ENCODE data around the gene ABCA8.

ABCA8 gene

GRCh38 chr17:68886401-68886800 is 68.8 kb downstream of the ABCA8 start:
- no peaks in the 10 kb centered on the region for H3K36me3 ChIP-seq (ENCODE audit: control insufficient read depth, insufficient read depth, low read length)
- no peaks in the 10 kb centered on the region for H3K4me1 ChIP-seq (ENCODE audit: control insufficient read depth, insufficient read depth, low read length)
- H3K4me3 ChIP-seq (ENCODE audit: low read length): no peak overlapping the region
- no peak overlapping the region for H3K27ac ChIP-seq (ENCODE audit: low read depth, low read length)
- H3K9ac ChIP-seq (ENCODE audit: low read length): no peak overlapping the region
- H3K27me3 ChIP-seq (ENCODE audit: control insufficient read depth, insufficient read depth, low read length): no peaks in the 10 kb centered on the region

- no peak overlapping the region for H3K4me3 ChIP-seq (ENCODE audit: low read length)
- no peaks in the 10 kb centered on the region for H3K27me3 ChIP-seq (ENCODE audit: control insufficient read depth, insufficient read depth, low read length)
- H3K27ac ChIP-seq (ENCODE audit: low read depth, low read length): no peak overlapping the region
- no peaks in the 10 kb centered on the region for H3K4me1 ChIP-seq (ENCODE audit: control insufficient read depth, insufficient read depth, low read length)
- no peaks in the 10 kb centered on the region for H3K36me3 ChIP-seq (ENCODE audit: control insufficient read depth, insufficient read depth, low read length)
- no peak overlapping the region for H3K9ac ChIP-seq (ENCODE audit: low read length)
These were observed 70.3 kb downstream of the ABCA8 start for GRCh38 chr17:68884888-68885287.

GRCh38 chr17:68878226-68878885 is 76.8 kb downstream of the ABCA8 start:
- Histone ChIP-seq H3K36me3 (ENCODE audit: control insufficient read depth, insufficient read depth, low read length) (no peaks in the 10 kb centered on the region), H3K4me1 (ENCODE audit: control insufficient read depth, insufficient read depth, low read length) (no peaks in the 10 kb centered on the region), H3K4me3 (ENCODE audit: low read length) (no peak overlapping the region), H3K27me3 (ENCODE audit: control insufficient read depth, insufficient read depth, low read length) (no peaks in the 10 kb centered on the region), H3K27ac (ENCODE audit: low read depth, low read length) (no peak overlapping the region), H3K9ac (ENCODE audit: low read length) (no peak overlapping the region)

- Histone ChIP-seq H3K36me3 (ENCODE audit: control insufficient read depth, insufficient read depth, low read length) (no peaks in the 10 kb centered on the region), H3K27me3 (ENCODE audit: control insufficient read depth, insufficient read depth, low read length) (no peaks in the 10 kb centered on the region), H3K4me3 (ENCODE audit: low read length) (no peak overlapping the region), H3K9ac (ENCODE audit: low read length) (no peak overlapping the region), H3K27ac (ENCODE audit: low read depth, low read length) (no peak overlapping the region), H3K4me1 (ENCODE audit: control insufficient read depth, insufficient read depth, low read length) (no peaks in the 10 kb centered on the region)
These were observed 83.7 kb downstream of the ABCA8 start for GRCh38 chr17:68871447-68871846.

GRCh38 chr17:68870976-68871375 is 84.2 kb downstream of the ABCA8 start:
- no peaks in the 10 kb centered on the region for H3K27me3 ChIP-seq (ENCODE audit: control insufficient read depth, insufficient read depth, low read length)
- H3K27ac ChIP-seq (ENCODE audit: low read depth, low read length): no peak overlapping the region
- no peak overlapping the region for H3K4me3 ChIP-seq (ENCODE audit: low read length)
- no peaks in the 10 kb centered on the region for H3K36me3 ChIP-seq (ENCODE audit: control insufficient read depth, insufficient read depth, low read length)
- H3K9ac ChIP-seq (ENCODE audit: low read length): no peak overlapping the region
- H3K4me1 ChIP-seq (ENCODE audit: control insufficient read depth, insufficient read depth, low read length): no peaks in the 10 kb centered on the region

- H3K4me3 ChIP-seq (ENCODE audit: low read length): no peak overlapping the region
- H3K4me1 ChIP-seq (ENCODE audit: control insufficient read depth, insufficient read depth, low read length): no peaks in the 10 kb centered on the region
These were observed 84.9 kb downstream of the ABCA8 start for GRCh38 chr17:68870161-68870826.

GRCh38 chr17:68868708-68869107 is 86.5 kb downstream of the ABCA8 start:
- Histone ChIP-seq H3K36me3 (ENCODE audit: control insufficient read depth, insufficient read depth, low read length) (no peaks in the 10 kb centered on the region), H3K27ac (ENCODE audit: low read depth, low read length) (no peak overlapping the region)

More at GRCh38 chr17:68870161-68870826, 84.9 kb downstream of the ABCA8 start:
- Histone ChIP-seq H3K27ac (ENCODE audit: low read depth, low read length) (no peak overlapping the region), H3K27me3 (ENCODE audit: control insufficient read depth, insufficient read depth, low read length) (no peaks in the 10 kb centered on the region), H3K36me3 (ENCODE audit: control insufficient read depth, insufficient read depth, low read length) (no peaks in the 10 kb centered on the region), H3K9ac (ENCODE audit: low read length) (no peak overlapping the region)

GRCh38 chr17:68867759-68868516 is 87.3 kb downstream of the ABCA8 start:
- H3K27ac ChIP-seq (ENCODE audit: low read depth, low read length): no peak overlapping the region
- no peaks in the 10 kb centered on the region for H3K36me3 ChIP-seq (ENCODE audit: control insufficient read depth, insufficient read depth, low read length)
- H3K4me3 ChIP-seq (ENCODE audit: low read length): no peak overlapping the region
- no peaks in the 10 kb centered on the region for H3K4me1 ChIP-seq (ENCODE audit: control insufficient read depth, insufficient read depth, low read length)
- H3K9ac ChIP-seq (ENCODE audit: low read length): no peak overlapping the region
- H3K27me3 ChIP-seq (ENCODE audit: control insufficient read depth, insufficient read depth, low read length): no peaks in the 10 kb centered on the region

More at GRCh38 chr17:68868708-68869107, 86.5 kb downstream of the ABCA8 start:
- no peaks in the 10 kb centered on the region for H3K27me3 ChIP-seq (ENCODE audit: control insufficient read depth, insufficient read depth, low read length)
- no peak overlapping the region for H3K4me3 ChIP-seq (ENCODE audit: low read length)
- no peak overlapping the region for H3K9ac ChIP-seq (ENCODE audit: low read length)
- H3K4me1 ChIP-seq (ENCODE audit: control insufficient read depth, insufficient read depth, low read length): no peaks in the 10 kb centered on the region

- H3K27ac ChIP-seq (ENCODE audit: low read depth, low read length): no peak overlapping the region
- no peak overlapping the region for H3K9ac ChIP-seq (ENCODE audit: low read length)
- H3K4me3 ChIP-seq (ENCODE audit: low read length): no peak overlapping the region
- no peaks in the 10 kb centered on the region for H3K27me3 ChIP-seq (ENCODE audit: control insufficient read depth, insufficient read depth, low read length)
- no peaks in the 10 kb centered on the region for H3K4me1 ChIP-seq (ENCODE audit: control insufficient read depth, insufficient read depth, low read length)
- no peaks in the 10 kb centered on the region for H3K36me3 ChIP-seq (ENCODE audit: control insufficient read depth, insufficient read depth, low read length)
These were observed 89.6 kb downstream of the ABCA8 start for GRCh38 chr17:68865584-68865983.

- no peaks in the 10 kb centered on the region for H3K27me3 ChIP-seq (ENCODE audit: control insufficient read depth, insufficient read depth, low read length)
- H3K4me3 ChIP-seq (ENCODE audit: low read length): no peak overlapping the region
- no peak overlapping the region for H3K9ac ChIP-seq (ENCODE audit: low read length)
- H3K27ac ChIP-seq (ENCODE audit: low read depth, low read length): no peak overlapping the region
- no peaks in the 10 kb centered on the region for H3K36me3 ChIP-seq (ENCODE audit: control insufficient read depth, insufficient read depth, low read length)
- H3K4me1 ChIP-seq (ENCODE audit: control insufficient read depth, insufficient read depth, low read length): no peaks in the 10 kb centered on the region
These were observed 92.0 kb downstream of the ABCA8 start for GRCh38 chr17:68863091-68863652.

GRCh38 chr17:68861602-68862001 is 93.6 kb downstream of the ABCA8 start:
- Histone ChIP-seq H3K27ac (ENCODE audit: low read depth, low read length) (no peak overlapping the region), H3K36me3 (ENCODE audit: control insufficient read depth, insufficient read depth, low read length) (no peaks in the 10 kb centered on the region), H3K4me1 (ENCODE audit: control insufficient read depth, insufficient read depth, low read length) (no peaks in the 10 kb centered on the region), H3K27me3 (ENCODE audit: control insufficient read depth, insufficient read depth, low read length) (no peaks in the 10 kb centered on the region), H3K4me3 (ENCODE audit: low read length) (no peak overlapping the region), H3K9ac (ENCODE audit: low read length) (no peak overlapping the region)

- H3K4me1 ChIP-seq (ENCODE audit: control insufficient read depth, insufficient read depth, low read length): no peaks in the 10 kb centered on the region
- H3K9ac ChIP-seq (ENCODE audit: low read length): no peak overlapping the region
- H3K36me3 ChIP-seq (ENCODE audit: control insufficient read depth, insufficient read depth, low read length): no peaks in the 10 kb centered on the region
- H3K4me3 ChIP-seq (ENCODE audit: low read length): no peak overlapping the region
- H3K27me3 ChIP-seq (ENCODE audit: control insufficient read depth, insufficient read depth, low read length): no peaks in the 10 kb centered on the region
- no peak overlapping the region for H3K27ac ChIP-seq (ENCODE audit: low read depth, low read length)
These were observed 94.3 kb downstream of the ABCA8 start for GRCh38 chr17:68860941-68861340.

All from rectal smooth muscle tissue (tissue), 1 donor.